Sciatic nerve (tissue), 2 donors: Measurements from ENCODE around the gene PIK3AP1. TPM values are rescaled to one million over a fixed set of nuclear protein-coding genes. Genes with fewer than 3 reads are reported as not detected.

ENCODE experiments used
- ATAC-seq: fragments of 200-7000 bp; cut with Tn5 transposase; one replicate; pipeline ENCODE4 v1.9.1; 2020; ENCODE audit warnings: mild to moderate bottlenecking, moderate library complexity
- DNase-seq: peaks from one replicate; pipeline ENCODE4 v3.0.0-alpha.2; 2020; ENCODE audit warnings: low spot score
- intact Hi-C: fragments of 100-400 bp; cut with DNase I; formaldehyde crosslinking; loops from one replicate; pipeline ENCODE4 v1.14.2; 2022
- total RNA-seq: library from RNA; stranded (reverse); fragmentation: NEBNext Ultra II Directional; extraction: Animal tissue kit (Norgen Biotek cat#: 25700); gene quantifications from one replicate; pipeline ENCODE4 v1.2.1, GENCODE V29; 2021
- donor health status: DM: no; HTN: no; CAD: no.
- donor health status: DM: no; HTN: no; CAD: no.

PIK3AP1 gene
- total RNA-seq, 1 donor from 2014 or later, result 13.8 TPM

GRCh38 chr10:96656198-96656577 is 64.1 kb downstream of the PIK3AP1 start:
- DNase-seq (no peak), ATAC-seq (no peak)
- intact Hi-C loops, result no loop called here

GRCh38 chr10:96655461-96656197 is 64.7 kb downstream of the PIK3AP1 start:
- ATAC-seq, result no peak
- intact Hi-C loops, result no loop called here
- no peak for DNase-seq

GRCh38 chr10:96651998-96652431 is 68.3 kb downstream of the PIK3AP1 start:
- no peak for DNase-seq
- intact Hi-C loops, result no loop called here
- peak; percentile 75 for ATAC-seq

GRCh38 chr10:96650958-96651357 is 69.4 kb downstream of the PIK3AP1 start:
- intact Hi-C loops, result no loop called here
- DNase-seq (no peak), ATAC-seq (no peak)

GRCh38 chr10:96648297-96648696 is 72.0 kb downstream of the PIK3AP1 start:
- intact Hi-C loops, result no loop called here
- no peak for DNase-seq
- no peak for ATAC-seq

GRCh38 chr10:96647466-96647865 is 72.8 kb downstream of the PIK3AP1 start:
- DNase-seq, result no peak
- no peak for ATAC-seq
- intact Hi-C loops, result no loop called here

GRCh38 chr10:96646751-96647166 is 73.6 kb downstream of the PIK3AP1 start:
- no peak for ATAC-seq
- intact Hi-C loops, result no loop called here
- DNase-seq, result no peak

- ATAC-seq, result no peak
- intact Hi-C loops, result no loop called here
- no peak for DNase-seq
Measured at GRCh38 chr10:96646301-96646700, 74.0 kb downstream of the PIK3AP1 start.

GRCh38 chr10:96645191-96645721 is 75.1 kb downstream of the PIK3AP1 start:
- no peak for DNase-seq
- intact Hi-C loops, result no loop called here
- ATAC-seq, result peak; percentile 90

GRCh38 chr10:96643920-96644319 is 76.4 kb downstream of the PIK3AP1 start:
- intact Hi-C loops, result no loop called here
- DNase-seq (no peak), ATAC-seq (no peak)

GRCh38 chr10:96642973-96643372 is 77.3 kb downstream of the PIK3AP1 start:
- peak; percentile 53 for ATAC-seq
- DNase-seq, result peak; percentile 83
- intact Hi-C loops, result no loop called here

GRCh38 chr10:96642530-96642929 is 77.8 kb downstream of the PIK3AP1 start:
- DNase-seq, result no peak
- ATAC-seq, result no peak
- intact Hi-C loops, result no loop called here

GRCh38 chr10:96641396-96642295 is 78.7 kb downstream of the PIK3AP1 start:
- intact Hi-C loops, result no loop called here
- DNase-seq (no peak), ATAC-seq (no peak)

- DNase-seq (no peak), ATAC-seq (no peak)
- intact Hi-C loops, result no loop called here
Measured at GRCh38 chr10:96639899-96640298, 80.4 kb downstream of the PIK3AP1 start.

- intact Hi-C loops, result no loop called here
- DNase-seq, result no peak
- no peak for ATAC-seq
Measured at GRCh38 chr10:96638696-96639095, 81.6 kb downstream of the PIK3AP1 start.

GRCh38 chr10:96638120-96638519 is 82.2 kb downstream of the PIK3AP1 start:
- no peak for ATAC-seq
- intact Hi-C loops, result no loop called here
- no peak for DNase-seq

- ATAC-seq (no peak), DNase-seq (no peak)
- intact Hi-C loops, result no loop called here
Measured at GRCh38 chr10:96637709-96638108, 82.6 kb downstream of the PIK3AP1 start.

- no peak for DNase-seq
- ATAC-seq, result no peak
- intact Hi-C loops, result no loop called here
Measured at GRCh38 chr10:96636551-96636950, 83.8 kb downstream of the PIK3AP1 start.

- intact Hi-C loops, result no loop called here
- DNase-seq (no peak), ATAC-seq (no peak)
Measured at GRCh38 chr10:96632974-96633710, 87.2 kb downstream of the PIK3AP1 start.
